Peyer's patch (tissue), 4 donors: ENCODE data around the gene PLPP3.

Experiments used
- CTCF ChIP-seq, 6 experiments: fragments of 450-650 bp in 4 of 6; fragments of 200-600 bp in 2 of 6; sonication (generic) in 1 of 6; IDR thresholded peaks; one replicate each; pipeline ENCODE4 v1.5.1; 2017 to 2019; ENCODE audit warnings: antibody characterized with exemption in 6 of 6, mild to moderate bottlenecking in 3 of 6, moderate library complexity in 1 of 6
- POLR2A ChIP-seq, 2 donors: fragments of 450-650 bp; IDR thresholded peaks; one replicate each; pipeline ENCODE4 v1.5.1; 2017; ENCODE audit warnings: antibody characterized with exemption in 2 of 2, mild to moderate bottlenecking in 2 of 2, moderate library complexity in 2 of 2

GRCh38 chr1:56575865-56576264 is 3.5 kb downstream of the PLPP3 start:
- no peak for TF ChIP-seq CTCF (IDR thresholded peaks at IDR 0.05)
- TF ChIP-seq POLR2A (IDR thresholded peaks at IDR 0.05): no peak
